HG03520 (cell line): Measurements from ENCODE around the gene F9.

Experiments used
- ATAC-seq: cut with Tn5 transposase; IDR thresholded peaks from one replicate; pipeline ENCODE4 v1.9.1; 2021; ENCODE audit warnings: mild to moderate bottlenecking, moderate library complexity; ENCODE audit not compliant: unreplicated experiment

Gene F9

GRCh38 chrX:139596068-139596467 lies 65.5 kb downstream of the F9 start:
- ATAC-seq = no peak

- no peak for ATAC-seq
Measured at GRCh38 chrX:139600105-139600504, 69.6 kb downstream of the F9 start.
